Spleen (tissue), 11 donors: Measurements from ENCODE around the gene ASB1. TPM values are rescaled to one million over a fixed set of nuclear protein-coding genes. Genes with fewer than 3 reads are reported as not detected.

ENCODE experiments used
- DNase-seq: peaks from one replicate; pipeline ENCODE4 v3.0.0-alpha.2; 2020
- H3K27ac ChIP-seq, 8 donors: fragments of 200-600 bp; sonication (generic) in 7 of 8; 1 replicate in 4 of 8; 2 replicates in 4 of 8; pipeline versions ENCODE4 v1.5.0 to v1.8.0; 2016 to 2021; ENCODE audit warnings: inconsistent platforms in 4 of 8, mild to moderate bottlenecking in 4 of 8, moderate library complexity in 1 of 8
- H3K27me3 ChIP-seq, 7 donors: fragments of 200-600 bp; sonication (generic) in 6 of 7; replicated peaks in 1 of 7; 1 replicate in 4 of 7; 2 replicates in 3 of 7; pipeline versions ENCODE4 v1.5.0 to v1.8.0; 2016 to 2021; ENCODE audit warnings: inconsistent platforms in 3 of 7, mild to moderate bottlenecking in 1 of 7
- H3K36me3 ChIP-seq, 6 donors: fragments of 200-600 bp; sonication (generic) in 5 of 6; 1 replicate in 4 of 6; 2 replicates in 2 of 6; pipeline versions ENCODE4 v1.5.0 to v1.8.0; 2016 to 2021; ENCODE audit warnings: inconsistent platforms in 2 of 6
- H3K4me1 ChIP-seq, 6 donors: fragments of 200-600 bp; sonication (generic) in 5 of 6; 1 replicate in 3 of 6; 2 replicates in 3 of 6; pipeline versions ENCODE4 v1.5.0 to v1.8.0; 2016 to 2021; ENCODE audit warnings: inconsistent platforms in 3 of 6
- H3K4me3 ChIP-seq, 8 donors: fragments of 200-600 bp; sonication (generic) in 7 of 8; 1 replicate in 4 of 8; 2 replicates in 4 of 8; pipeline versions ENCODE4 v1.5.0 to v1.8.0; 2016 to 2021; ENCODE audit warnings: inconsistent platforms in 4 of 8, mild to moderate bottlenecking in 4 of 8, moderate library complexity in 2 of 8
- H3K9me3 ChIP-seq, 8 donors: fragments of 200-600 bp; sonication (generic) in 7 of 8; 1 replicate in 4 of 8; 2 replicates in 4 of 8; pipeline versions ENCODE4 v1.5.0 to v1.8.0; 2016 to 2021; ENCODE audit warnings: inconsistent platforms in 4 of 8
- CTCF ChIP-seq, 11 experiments: fragments of 200-600 bp in 7 of 11; fragments of 450-650 bp in 4 of 11; sonication (generic) in 4 of 11; IDR thresholded peaks in 8 of 11; conservative IDR thresholded peaks in 3 of 11; 1 replicate in 7 of 11; 2 replicates in 4 of 11; pipeline versions ENCODE4 v1.4.0 to v1.8.0; 2016 to 2021; ENCODE audit warnings: antibody characterized with exemption in 11 of 11, inconsistent platforms in 4 of 11, mild to moderate bottlenecking in 1 of 11
- POLR2A ChIP-seq, 3 donors: fragments of 450-650 bp; IDR thresholded peaks; one replicate each; pipeline ENCODE4 v1.5.1; 2017; ENCODE audit warnings: antibody characterized with exemption in 3 of 3, mild to moderate bottlenecking in 1 of 3
- POLR2AphosphoS5 ChIP-seq, 3 donors: sonication (generic); formaldehyde crosslinking; IDR thresholded peaks; one replicate each; pipeline ENCODE4 v1.5.1; 2017; ENCODE audit warnings: antibody characterized with exemption in 3 of 3
- WGBS, 5 donors: extraction: QIAGEN DNeasy Blood & Tissue Kit in 3 of 5; methylation state at CpG; one replicate each; pipeline versions ENCODE4 v1.1.5 to v1.1.7; 2013 to 2018; 5-methylcytosine and 5-hydroxymethylcytosine counted together
- intact Hi-C: fragments of 100-400 bp; cut with DNase I; formaldehyde crosslinking; loops from one replicate; pipeline ENCODE4 v1.15.0; 2023; ENCODE audit warnings: low total_unique reads
- polyA plus RNA-seq, 3 donors: library from polyadenylated mRNA; stranded (reverse); fragments of 200-250 nt; gene quantifications; one replicate each; pipeline ENCODE4 v1.2.1, GENCODE V29; 2013
- total RNA-seq, 7 donors: library from RNA; depleted of rRNA in 3 of 7; stranded (reverse); fragments of >200 nt in 3 of 7; fragmentation: NEBNext Ultra II Directional in 4 of 7; extraction: Animal tissue kit (Norgen Biotek cat#: 25700) in 4 of 7; gene quantifications; one replicate each; pipeline versions ENCODE4 v1.1.0 to v1.2.1, GENCODE V29; 2016 to 2021
- donor health status: healthy with polysubstance abuse.
- donor health status: DM: no; HTN: no; CAD: no; lungs with moderate emphysema.
- donor health status: DM: no; HTN: no; CAD: no.
- donor health status: Bipolar disorder and iron deficiency.
- donor health status: healthy.
- donor health status: DM: no; HTN: no; CAD: no.
- donor health status: DM: yes; HTN: yes; CAD: no.

ASB1 gene
- total and polyA plus RNA-seq, 10 donors, result 17.5 to 33.1 (median 26.5) TPM

- peak; percentile 88 for DNase-seq
- H3K9me3 ChIP-seq, result peaks cover 0 to 8% (median 0%) of the 10 kb centered on the region in 8 donors
- H3K27ac ChIP-seq, result peak overlapping the region; percentile 86 to 96 (median 93)
- intact Hi-C loops, result no loop called here
- H3K27me3 ChIP-seq, result no peaks in the 10 kb centered on the region
- H3K36me3 ChIP-seq, result peaks cover 0 to 12% (median 4%) of the 10 kb centered on the region in 6 donors
- H3K4me3 ChIP-seq, result peak overlapping the region; percentile 83 to 100 (median 92)
- TF ChIP-seq POLR2AphosphoS5 (IDR thresholded peaks at IDR 0.05), result no peak
- TF ChIP-seq CTCF (IDR thresholded peaks at IDR 0.05 in 8 of 11, conservative IDR thresholded peaks at IDR 0.05 in 3 of 11), result no peak
- no peak for TF ChIP-seq POLR2A (IDR thresholded peaks at IDR 0.05)
- WGBS, 5 donors, result 11 to 23% (median 18%) methylated on average over 16 to 24 of the region's 24 CpGs
- H3K4me1 ChIP-seq, result peaks cover 14 to 52% (median 32%) of the 10 kb centered on the region in 6 donors
These were observed 654 bp upstream of the ASB1 start for GRCh38 chr2:238425979-238426567.

- intact Hi-C loops, result no loop called here
- peaks cover 14 to 61% (median 38%) of the 10 kb centered on the region in 6 donors for H3K4me1 ChIP-seq
- TF ChIP-seq POLR2AphosphoS5 (IDR thresholded peaks at IDR 0.05) (no peak), CTCF (IDR thresholded peaks at IDR 0.05 in 8 of 11, conservative IDR thresholded peaks at IDR 0.05 in 3 of 11) (no peak), POLR2A (IDR thresholded peaks at IDR 0.05) (no peak)
- peak overlapping the region; percentile 86 to 96 (median 93) for H3K27ac ChIP-seq
- H3K4me3 ChIP-seq, result peak overlapping the region; percentile 83 to 100 (median 92)
- H3K36me3 ChIP-seq, result peaks cover 0 to 15% (median 4%) of the 10 kb centered on the region in 6 donors
- WGBS, 5 donors, result 9 to 17% (median 14%) methylated on average over 7 to 20 of the region's 20 CpGs
- peak; percentile 88 for DNase-seq
- H3K27me3 ChIP-seq, result no peaks in the 10 kb centered on the region
- H3K9me3 ChIP-seq, result peaks cover 0 to 9% (median 0%) of the 10 kb centered on the region in 8 donors
These were observed 872 bp downstream of the ASB1 start for GRCh38 chr2:238427435-238428162.

- Histone ChIP-seq H3K27ac (no peak overlapping the region), H3K27me3 (no peaks in the 10 kb centered on the region), H3K36me3 (peaks cover 0 to 28% (median 14%) of the 10 kb centered on the region in 6 donors), H3K9me3 (peaks cover 0 to 9% (median 0%) of the 10 kb centered on the region in 8 donors), H3K4me1 (peaks cover 14 to 68% (median 38%) of the 10 kb centered on the region in 6 donors), H3K4me3 (peak overlapping the region in 1 of 8 donors; percentile 96)
- intact Hi-C loops, result no loop called here
- no peak for TF ChIP-seq CTCF (IDR thresholded peaks at IDR 0.05 in 8 of 11, conservative IDR thresholded peaks at IDR 0.05 in 3 of 11)
- no peak for TF ChIP-seq POLR2A (IDR thresholded peaks at IDR 0.05)
- TF ChIP-seq POLR2AphosphoS5 (IDR thresholded peaks at IDR 0.05), result no peak
- DNase-seq, result no peak
- 92 to 96% (median 95%) methylated on average over 8 of the region's 8 CpGs for WGBS, 5 donors
These were observed 2.1 kb downstream of the ASB1 start for GRCh38 chr2:238428866-238429265.

GRCh38 chr2:238430781-238431180, 4.1 kb downstream of the ASB1 start:
- Histone ChIP-seq H3K4me1 (peaks cover 13 to 81% (median 35%) of the 10 kb centered on the region in 6 donors), H3K4me3 (no peak overlapping the region), H3K9me3 (peaks cover 0 to 9% (median 0%) of the 10 kb centered on the region in 8 donors), H3K27ac (no peak overlapping the region), H3K36me3 (peaks cover 2 to 47% (median 33%) of the 10 kb centered on the region in 6 donors), H3K27me3 (no peaks in the 10 kb centered on the region)
- intact Hi-C loops, result no loop called here
- WGBS, 5 donors, result 97 to 98% (median 97%) methylated on average over 6 of the region's 6 CpGs
- no peak for DNase-seq
- TF ChIP-seq CTCF (IDR thresholded peaks at IDR 0.05 in 8 of 11, conservative IDR thresholded peaks at IDR 0.05 in 3 of 11) (no peak), POLR2AphosphoS5 (IDR thresholded peaks at IDR 0.05) (no peak), POLR2A (IDR thresholded peaks at IDR 0.05) (no peak)
